Small intestine (tissue), 7 donors: ENCODE data around the gene RET. TPM values are rescaled to one million over a fixed set of nuclear protein-coding genes. Genes with fewer than 3 reads are reported as not detected.
A peak's percentile ranks its signal among the peaks of the same experiment; 100 is the strongest.

Experiments used
- DNase-seq, 2 donors: peaks; one replicate each; pipeline versions ENCODE4 v3.0.0 to v3.0.0-alpha.2; 2013
- FAIRE-seq: peaks from 2 replicates; lab custom pipeline; 2012; peaks lifted over from hg19 to GRCh38; lab: Jason Lieb, UNC
- H3K27ac ChIP-seq, 3 donors: one replicate each; pipeline ENCODE4 v1.5.1; 2013; ENCODE audit warnings: low read length in 2 of 3, mild to moderate bottlenecking in 2 of 3, control low read depth in 1 of 3, inconsistent platforms in 1 of 3, low read depth in 1 of 3, moderate library complexity in 1 of 3
- H3K27me3 ChIP-seq, 3 donors: one replicate each; pipeline ENCODE4 v1.6.1; 2013; ENCODE audit warnings: low read length in 3 of 3, inconsistent platforms in 1 of 3; ENCODE audit not compliant: control insufficient read depth in 3 of 3, insufficient read depth in 3 of 3
- H3K36me3 ChIP-seq, 3 donors: one replicate each; pipeline ENCODE4 v1.6.1; 2013; ENCODE audit warnings: low read length in 3 of 3, inconsistent platforms in 1 of 3, low read depth in 1 of 3, mild to moderate bottlenecking in 1 of 3, moderate library complexity in 1 of 3; ENCODE audit not compliant: control insufficient read depth in 3 of 3, insufficient read depth in 2 of 3
- H3K4me1 ChIP-seq, 3 donors: one replicate each; pipeline ENCODE4 v1.6.1; 2013; ENCODE audit warnings: low read length in 2 of 3, inconsistent platforms in 1 of 3, low read depth in 1 of 3, mild to moderate bottlenecking in 1 of 3, moderate library complexity in 1 of 3; ENCODE audit not compliant: control insufficient read depth in 3 of 3, insufficient read depth in 2 of 3
- H3K4me3 ChIP-seq, 3 donors: one replicate each; pipeline ENCODE4 v1.5.1; 2013; ENCODE audit warnings: low read length in 3 of 3, control low read depth in 1 of 3, inconsistent platforms in 1 of 3, low read depth in 1 of 3, mild to moderate bottlenecking in 1 of 3, moderate library complexity in 1 of 3
- H3K9me3 ChIP-seq, 2 donors: one replicate each; pipeline ENCODE4 v1.6.1; 2013; ENCODE audit warnings: low read depth in 1 of 2, low read length in 1 of 2; ENCODE audit not compliant: control insufficient read depth in 2 of 2, insufficient read depth in 1 of 2
- WGBS, 3 donors: extraction: QIAGEN DNeasy Blood & Tissue Kit; methylation state at CpG; one replicate each; pipeline ENCODE4 v1.1.7; 2013; 5-methylcytosine and 5-hydroxymethylcytosine counted together
- polyA plus RNA-seq, 4 donors: library from polyadenylated mRNA; stranded (reverse) in 3 of 4; unstranded in 1 of 4; fragments of 200-250 nt in 3 of 4; fragments of 120-200 nt in 1 of 4; gene quantifications; one replicate each; pipeline versions ENCODE4 v1.2.1 to v1.2.3, GENCODE V29; 2013
- donor health status: healthy with polysubstance abuse.
- donor health status: control.
- donor health status: control.
- donor health status: Bipolar disorder and iron deficiency.
- donor health status: healthy.

The RET gene
- polyA plus RNA-seq, 4 donors, result 5.3 to 11.0 TPM; not detected in 2

- Histone ChIP-seq H3K27ac (no peak overlapping the region), H3K4me1 (no peaks in the 10 kb centered on the region), H3K9me3 (no peaks in the 10 kb centered on the region), H3K27me3 (no peaks in the 10 kb centered on the region), H3K36me3 (peaks cover 0 to 8% (median 0%) of the 10 kb centered on the region in 3 donors), H3K4me3 (no peak overlapping the region)
- DNase-seq (no peak), FAIRE-seq (no peak)
- 86 to 90% (median 88%) methylated on average over 9 of the region's 9 CpGs for WGBS, 3 donors
Observed at GRCh38 chr10:43124574-43125273, 47.9 kb downstream of the RET start.

GRCh38 chr10:43125274-43125845, 48.5 kb downstream of the RET start:
- H3K27me3 ChIP-seq, result no peaks in the 10 kb centered on the region
- no peaks in the 10 kb centered on the region for H3K4me1 ChIP-seq
- no peak for DNase-seq
- 90 to 95% (median 90%) methylated on average over 8 of the region's 8 CpGs for WGBS, 3 donors
- no peak overlapping the region for H3K27ac ChIP-seq
- no peak overlapping the region for H3K4me3 ChIP-seq
- FAIRE-seq, result no peak
- H3K9me3 ChIP-seq, result no peaks in the 10 kb centered on the region
- peaks cover 0 to 5% (median 0%) of the 10 kb centered on the region in 3 donors for H3K36me3 ChIP-seq

- H3K27ac ChIP-seq, result no peak overlapping the region
- no peaks in the 10 kb centered on the region for H3K9me3 ChIP-seq
- no peak overlapping the region for H3K4me3 ChIP-seq
- H3K4me1 ChIP-seq, result no peaks in the 10 kb centered on the region
- DNase-seq (no peak), FAIRE-seq (no peak)
- H3K27me3 ChIP-seq, result no peaks in the 10 kb centered on the region
- H3K36me3 ChIP-seq, result peaks cover 0 to 5% (median 0%) of the 10 kb centered on the region in 3 donors
- WGBS, 3 donors, result 89 to 92% (median 90%) methylated on average over 23 of the region's 23 CpGs
Observed at GRCh38 chr10:43125881-43126731, 49.2 kb downstream of the RET start.

GRCh38 chr10:43126759-43127424, 50.0 kb downstream of the RET start:
- WGBS, 3 donors, result 69 to 79% (median 76%) methylated on average over 7 of the region's 7 CpGs
- H3K27ac ChIP-seq, result no peak overlapping the region
- no peaks in the 10 kb centered on the region for H3K9me3 ChIP-seq
- peaks cover 0 to 3% (median 0%) of the 10 kb centered on the region in 3 donors for H3K4me1 ChIP-seq
- FAIRE-seq (no peak), DNase-seq (no peak)
- H3K36me3 ChIP-seq, result peaks cover 0 to 5% (median 0%) of the 10 kb centered on the region in 3 donors
- no peak overlapping the region for H3K4me3 ChIP-seq
- H3K27me3 ChIP-seq, result no peaks in the 10 kb centered on the region

GRCh38 chr10:43127442-43127841, 50.6 kb downstream of the RET start:
- H3K36me3 ChIP-seq, result peaks cover 0 to 5% (median 0%) of the 10 kb centered on the region in 3 donors
- H3K4me1 ChIP-seq, result peaks cover 0 to 4% (median 0%) of the 10 kb centered on the region in 3 donors
- H3K4me3 ChIP-seq, result no peak overlapping the region
- DNase-seq, result no peak
- H3K27me3 ChIP-seq, result no peaks in the 10 kb centered on the region
- no peak overlapping the region for H3K27ac ChIP-seq
- FAIRE-seq, result no peak
- 88 to 90% (median 89%) methylated on average over 9 of the region's 9 CpGs for WGBS, 3 donors
- no peaks in the 10 kb centered on the region for H3K9me3 ChIP-seq

- Histone ChIP-seq H3K36me3 (peaks cover 0 to 4% (median 0%) of the 10 kb centered on the region in 3 donors), H3K4me3 (no peak overlapping the region), H3K4me1 (peaks cover 0 to 4% (median 0%) of the 10 kb centered on the region in 3 donors), H3K27ac (no peak overlapping the region), H3K9me3 (no peaks in the 10 kb centered on the region), H3K27me3 (no peaks in the 10 kb centered on the region)
- WGBS, 3 donors, result 76 to 83% (median 82%) methylated on average over 8 of the region's 8 CpGs
- FAIRE-seq, result no peak
- no peak for DNase-seq
Observed at GRCh38 chr10:43128331-43128730, 51.5 kb downstream of the RET start.

- Histone ChIP-seq H3K4me3 (no peak overlapping the region), H3K4me1 (peaks cover 0 to 4% (median 0%) of the 10 kb centered on the region in 3 donors), H3K36me3 (no peaks in the 10 kb centered on the region), H3K27me3 (no peaks in the 10 kb centered on the region), H3K9me3 (no peaks in the 10 kb centered on the region), H3K27ac (peak overlapping the region in 1 of 3 donors; percentile 78)
- 77 to 92% (median 79%) methylated on average over 6 of the region's 6 CpGs for WGBS, 3 donors
- DNase-seq (no peak), FAIRE-seq (no peak)
Observed at GRCh38 chr10:43128958-43129706, 52.3 kb downstream of the RET start.
